B cell (primary cell): ENCODE results near the gene ZDHHC11.

Experiments
- CTCF ChIP-seq: fragments of 200-600 bp; IDR thresholded peaks from one replicate; pipeline ENCODE4 v1.8.0; 2022; ENCODE audit warnings: antibody characterized with exemption, mild to moderate bottlenecking
- EZH2 ChIP-seq: IDR thresholded peaks from 2 replicates; pipeline ENCODE4 v1.6.1; 2012; ENCODE audit warnings: borderline replicate concordance, low read depth, mild to moderate bottlenecking, moderate library complexity, low read length; ENCODE audit not compliant: insufficient read depth, poor library complexity, severe bottlenecking

- TF ChIP-seq CTCF (no peak), EZH2 (no peak)
Observed at GRCh38 chr5:761059-761771, 89.6 kb downstream of the ZDHHC11 start.
